Mucosa of descending colon (tissue), 3 donors: ENCODE results near the gene SH2D1A. TPM values are rescaled to one million over a fixed set of nuclear protein-coding genes. Genes with fewer than 3 reads are reported as not detected.
"Not testable (repeated sequence)": the region's sequence is repeated elsewhere in the genome, so short reads cannot be mapped to it uniquely, and the experiment has no call there.

Experiments used
- ATAC-seq: fragments of 200-7000 bp; cut with Tn5 transposase; one replicate; pipeline ENCODE4 v1.9.1; 2020; ENCODE audit warnings: mild to moderate bottlenecking, moderate library complexity
- DNase-seq, 3 donors: peaks; one replicate each; pipeline ENCODE4 v3.0.0-alpha.2; 2020
- H3K36me3 ChIP-seq: fragments of 200-600 bp; one replicate; pipeline ENCODE4 v1.8.0; 2021; ENCODE audit warnings: low read depth, mild to moderate bottlenecking
- H3K4me1 ChIP-seq: fragments of 200-600 bp; one replicate; pipeline ENCODE4 v1.8.0; 2021; ENCODE audit warnings: low read depth, mild to moderate bottlenecking
- H3K4me3 ChIP-seq: fragments of 200-600 bp; one replicate; pipeline ENCODE4 v1.8.0; 2021; ENCODE audit warnings: mild to moderate bottlenecking
- H3K9me3 ChIP-seq: fragments of 200-600 bp; one replicate; pipeline ENCODE4 v1.8.0; 2021; ENCODE audit warnings: mild to moderate bottlenecking
- CTCF ChIP-seq: fragments of 200-600 bp; IDR thresholded peaks from one replicate; pipeline ENCODE4 v1.8.0; 2022; ENCODE audit warnings: antibody characterized with exemption, mild to moderate bottlenecking
- intact Hi-C, 2 donors: fragments of 100-400 bp; cut with DNase I in 1 of 2; cut with micrococcal nuclease in 1 of 2; formaldehyde crosslinking; loops; one replicate each; pipeline versions ENCODE4 v1.11.0 to v1.11.1; 2022; cut with DNase I, micrococcal nuclease
- total RNA-seq, 3 donors: library from RNA; stranded (reverse); fragmentation: NEBNext Ultra II Directional in 2 of 3; extraction: Animal tissue kit (Norgen Biotek cat#: 25700) in 2 of 3; gene quantifications; one replicate each; pipeline versions ENCODE4 v1.2.1 to v1.2.4, GENCODE V29; 2021 to 2023
- donor health status: DM: no; HTN: no; CAD: no; lungs with moderate emphysema.
- donor health status: DM: no; HTN: no; CAD: no.
- donor health status: DM: no; HTN: yes; CAD: no.

The SH2D1A gene
- total RNA-seq, 3 donors from 2014 or later: 0.32 to 0.75 (median 0.55) TPM

GRCh38 chrX:124395145-124395880 lies 49.0 kb downstream of the SH2D1A start:
- DNase-seq: no peak
- H3K9me3 ChIP-seq: no peaks in the 10 kb centered on the region
- ATAC-seq: no peak
- intact Hi-C loops: no loop called here
- H3K36me3 ChIP-seq: no peaks in the 10 kb centered on the region
- TF ChIP-seq CTCF: no peak
- no peak overlapping the region for H3K4me3 ChIP-seq
- H3K4me1 ChIP-seq: no peaks in the 10 kb centered on the region

- no peak for TF ChIP-seq CTCF
- H3K4me1 ChIP-seq: no peaks in the 10 kb centered on the region
- intact Hi-C loops: no loop called here
- no peaks in the 10 kb centered on the region for H3K36me3 ChIP-seq
- ATAC-seq (no peak), DNase-seq (no peak)
- H3K9me3 ChIP-seq: no peaks in the 10 kb centered on the region
- H3K4me3 ChIP-seq: no peak overlapping the region
These were observed 55.3 kb downstream of the SH2D1A start for GRCh38 chrX:124401696-124402095.

GRCh38 chrX:124405868-124406267 lies 59.5 kb downstream of the SH2D1A start:
- ATAC-seq (no peak), DNase-seq (no peak)
- H3K4me3 ChIP-seq: no peak overlapping the region
- H3K9me3 ChIP-seq: no peaks in the 10 kb centered on the region
- TF ChIP-seq CTCF: no peak
- no peaks in the 10 kb centered on the region for H3K36me3 ChIP-seq
- intact Hi-C loops: no loop called here
- no peaks in the 10 kb centered on the region for H3K4me1 ChIP-seq

GRCh38 chrX:124406294-124407014 lies 60.1 kb downstream of the SH2D1A start:
- ATAC-seq (peak; percentile 60), DNase-seq (peak in 2 of 3 donors; percentile 14)
- Histone ChIP-seq H3K4me3 (no peak overlapping the region), H3K9me3 (no peaks in the 10 kb centered on the region), H3K4me1 (no peaks in the 10 kb centered on the region), H3K36me3 (no peaks in the 10 kb centered on the region)
- no peak for TF ChIP-seq CTCF
- intact Hi-C loops: no loop called here

- intact Hi-C loops: no loop called here
- no peak for DNase-seq
- no peak overlapping the region for H3K4me3 ChIP-seq
- no peak for ATAC-seq
- H3K9me3 ChIP-seq: no peaks in the 10 kb centered on the region
- no peaks in the 10 kb centered on the region for H3K4me1 ChIP-seq
- no peak for TF ChIP-seq CTCF
- no peaks in the 10 kb centered on the region for H3K36me3 ChIP-seq
These were observed 60.9 kb downstream of the SH2D1A start for GRCh38 chrX:124407226-124407625.

- intact Hi-C loops, ATAC-seq, DNase-seq, H3K9me3 ChIP-seq, H3K36me3 ChIP-seq, H3K4me3 ChIP-seq, H3K4me1 ChIP-seq: not testable (repeated sequence)
These were observed 62.0 kb downstream of the SH2D1A start for GRCh38 chrX:124408380-124408779.
